Measurements from ENCODE around the gene FCRL4.

Gene FCRL4

GRCh38 chr1:157585984-157586383 lies 11.9 kb downstream of the FCRL4 start:
- H3K27ac ChIP-seq (ENCODE audit: low read length, poor library complexity, severe bottlenecking): no peak overlapping the region

GRCh38 chr1:157584503-157584902 lies 13.4 kb downstream of the FCRL4 start:
- WGBS: 84% methylated on average over 3 of the region's 3 CpGs
- H3K36me3 ChIP-seq (ENCODE audit: control insufficient read depth in 1 of 2, insufficient read depth in 2 of 2, low read depth in 1 of 2, low read length in 2 of 2): no peaks in the 10 kb centered on the region
- H2AFZ ChIP-seq (ENCODE audit: low read depth, low read length): no peak overlapping the region
- no peak overlapping the region for H3K18ac ChIP-seq (ENCODE audit: low read depth in 1 of 2, low read length in 2 of 2)
- no peak overlapping the region for H2BK15ac ChIP-seq (ENCODE audit: low read depth, poor library complexity, severe bottlenecking)
- H2AK5ac ChIP-seq (ENCODE audit: low read length, severe bottlenecking): no peak overlapping the region
- H2BK5ac ChIP-seq (ENCODE audit: low read depth, low read length, poor library complexity, severe bottlenecking): no peak overlapping the region
- no peak overlapping the region for H4K8ac ChIP-seq (ENCODE audit: low read length)
- no peak overlapping the region for H3K4me2 ChIP-seq (ENCODE audit: low read length, poor library complexity, severe bottlenecking)
- no peak overlapping the region for H2BK120ac ChIP-seq (ENCODE audit: low read depth, low read length)
- H3K4me3 ChIP-seq (ENCODE audit: insufficient read depth in 1 of 2, low read depth in 1 of 2, low read length in 2 of 2): no peak overlapping the region
- no peak overlapping the region for H3K27ac ChIP-seq (ENCODE audit: low read length, poor library complexity, severe bottlenecking)
- H4K91ac ChIP-seq (ENCODE audit: low read length): no peak overlapping the region
- H3K4ac ChIP-seq (ENCODE audit: low read depth in 1 of 2, low read length in 2 of 2): no peak overlapping the region
- no peaks in the 10 kb centered on the region for H3K4me1 ChIP-seq (ENCODE audit: control insufficient read depth, insufficient read depth, low read depth, low read length)
- H3K14ac ChIP-seq (ENCODE audit: low read length in 2 of 2): no peak overlapping the region
- peaks cover 6% of the 10 kb centered on the region for H3K9me3 ChIP-seq (ENCODE audit: control insufficient read depth, low read length)
- no peak overlapping the region for H3K9ac ChIP-seq (ENCODE audit: low read length)
- H3K27me3 ChIP-seq (ENCODE audit: control insufficient read depth in 1 of 2, insufficient read depth in 1 of 2, low read length in 2 of 2): peaks cover 10 to 29% of the 10 kb centered on the region in 2 experiments
- no peaks in the 10 kb centered on the region for H3K79me1 ChIP-seq (replicated peaks; ENCODE audit: low read length, poor library complexity, severe bottlenecking)
- H2BK12ac ChIP-seq (ENCODE audit: low read length in 2 of 2): no peak overlapping the region
- DNase-seq: no peak
- H3K23ac ChIP-seq (ENCODE audit: low read length in 2 of 2): no peak overlapping the region

More at GRCh38 chr1:157585984-157586383, 11.9 kb downstream of the FCRL4 start:
- H3K18ac ChIP-seq (ENCODE audit: low read depth in 1 of 2, low read length in 2 of 2): no peak overlapping the region
- no peak overlapping the region for H2AFZ ChIP-seq (ENCODE audit: low read depth, low read length)
- no peak overlapping the region for H4K91ac ChIP-seq (ENCODE audit: low read length)
- H2BK120ac ChIP-seq (ENCODE audit: low read depth, low read length): no peak overlapping the region
- no peaks in the 10 kb centered on the region for H3K79me1 ChIP-seq (replicated peaks; ENCODE audit: low read length, poor library complexity, severe bottlenecking)
- no peak for DNase-seq
- H3K27me3 ChIP-seq (ENCODE audit: control insufficient read depth in 1 of 2, insufficient read depth in 1 of 2, low read length in 2 of 2): peaks cover 10 to 29% of the 10 kb centered on the region in 2 experiments
- H3K14ac ChIP-seq (ENCODE audit: low read length in 2 of 2): no peak overlapping the region
- no peak overlapping the region for H2BK5ac ChIP-seq (ENCODE audit: low read depth, low read length, poor library complexity, severe bottlenecking)
- no peak overlapping the region for H2AK5ac ChIP-seq (ENCODE audit: low read length, severe bottlenecking)
- H2BK12ac ChIP-seq (ENCODE audit: low read length in 2 of 2): no peak overlapping the region
- no peaks in the 10 kb centered on the region for H3K4me1 ChIP-seq (ENCODE audit: control insufficient read depth, insufficient read depth, low read depth, low read length)
- H3K23ac ChIP-seq (ENCODE audit: low read length in 2 of 2): no peak overlapping the region
- no peak overlapping the region for H3K9ac ChIP-seq (ENCODE audit: low read length)
- H2BK15ac ChIP-seq (ENCODE audit: low read depth, poor library complexity, severe bottlenecking): no peak overlapping the region
- H3K4me2 ChIP-seq (ENCODE audit: low read length, poor library complexity, severe bottlenecking): no peak overlapping the region
- H3K9me3 ChIP-seq (ENCODE audit: control insufficient read depth, low read length): peaks cover 6% of the 10 kb centered on the region
- H3K36me3 ChIP-seq (ENCODE audit: control insufficient read depth in 1 of 2, insufficient read depth in 2 of 2, low read depth in 1 of 2, low read length in 2 of 2): no peaks in the 10 kb centered on the region
- 46% methylated on average over 4 of the region's 4 CpGs for WGBS
- H3K4ac ChIP-seq (ENCODE audit: low read depth in 1 of 2, low read length in 2 of 2): no peak overlapping the region
- no peak overlapping the region for H4K8ac ChIP-seq (ENCODE audit: low read length)
- no peak overlapping the region for H3K4me3 ChIP-seq (ENCODE audit: insufficient read depth in 1 of 2, low read depth in 1 of 2, low read length in 2 of 2)

DNA sequence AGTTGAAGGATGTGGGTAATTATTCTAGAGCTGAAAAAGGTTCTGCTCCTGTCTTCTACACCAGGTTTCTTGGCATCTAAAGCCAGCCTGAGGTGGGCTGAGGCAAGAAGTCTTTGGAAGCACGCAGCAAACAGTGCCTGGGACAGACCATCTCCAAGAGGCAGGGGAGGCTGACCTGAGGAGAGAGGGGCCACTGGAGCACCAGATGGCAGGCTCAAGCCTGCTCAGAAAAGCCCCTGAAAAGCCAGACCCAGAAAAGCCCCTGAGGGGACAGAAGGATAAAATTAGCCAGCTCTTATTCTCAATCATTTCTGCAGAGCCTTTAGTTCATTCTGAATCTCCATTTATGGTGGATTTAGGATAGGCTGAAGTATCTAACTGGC lies 17.1 kb downstream of the FCRL4 start:
- WGBS: 68% methylated on average over 1 of the region's 1 CpG
- Histone ChIP-seq H3K18ac (ENCODE audit: low read depth in 1 of 2, low read length in 2 of 2) (no peak overlapping the region), H2BK15ac (ENCODE audit: low read depth, poor library complexity, severe bottlenecking) (no peak overlapping the region), H3K36me3 (ENCODE audit: control insufficient read depth in 1 of 2, insufficient read depth in 2 of 2, low read depth in 1 of 2, low read length in 2 of 2) (no peaks in the 10 kb centered on the region), H3K4me1 (ENCODE audit: control insufficient read depth, insufficient read depth, low read depth, low read length) (no peaks in the 10 kb centered on the region), H3K79me1 (replicated peaks; ENCODE audit: low read length, poor library complexity, severe bottlenecking) (no peaks in the 10 kb centered on the region), H2BK12ac (ENCODE audit: low read length in 2 of 2) (no peak overlapping the region), H3K9ac (ENCODE audit: low read length) (no peak overlapping the region), H3K9me3 (ENCODE audit: control insufficient read depth, low read length) (peaks cover 6% of the 10 kb centered on the region), H3K4me2 (ENCODE audit: low read length, poor library complexity, severe bottlenecking) (no peak overlapping the region), H2AK5ac (ENCODE audit: low read length, severe bottlenecking) (no peak overlapping the region), H3K4me3 (ENCODE audit: insufficient read depth in 1 of 2, low read depth in 1 of 2, low read length in 2 of 2) (no peak overlapping the region), H3K14ac (ENCODE audit: low read length in 2 of 2) (no peak overlapping the region), H2BK5ac (ENCODE audit: low read depth, low read length, poor library complexity, severe bottlenecking) (no peak overlapping the region), H2AFZ (ENCODE audit: low read depth, low read length) (no peak overlapping the region), H2BK120ac (ENCODE audit: low read depth, low read length) (no peak overlapping the region), H3K27me3 (ENCODE audit: control insufficient read depth in 1 of 2, insufficient read depth in 1 of 2, low read length in 2 of 2) (peaks cover 5 to 26% of the 10 kb centered on the region in 2 experiments), H3K4ac (ENCODE audit: low read depth in 1 of 2, low read length in 2 of 2) (no peak overlapping the region), H4K91ac (ENCODE audit: low read length) (no peak overlapping the region), H3K27ac (ENCODE audit: low read length, poor library complexity, severe bottlenecking) (no peak overlapping the region), H3K23ac (ENCODE audit: low read length in 2 of 2) (no peak overlapping the region), H4K8ac (ENCODE audit: low read length) (no peak overlapping the region)
- DNase-seq: no peak

- H2BK12ac ChIP-seq (ENCODE audit: low read length in 2 of 2): no peak overlapping the region
- no peaks in the 10 kb centered on the region for H3K36me3 ChIP-seq (ENCODE audit: control insufficient read depth in 1 of 2, insufficient read depth in 2 of 2, low read depth in 1 of 2, low read length in 2 of 2)
- no peak overlapping the region for H3K4ac ChIP-seq (ENCODE audit: low read depth in 1 of 2, low read length in 2 of 2)
- no peak overlapping the region for H4K8ac ChIP-seq (ENCODE audit: low read length)
- H3K23ac ChIP-seq (ENCODE audit: low read length in 2 of 2): no peak overlapping the region
- WGBS: 29% methylated on average over 3 of the region's 4 CpGs
- H3K79me1 ChIP-seq (replicated peaks; ENCODE audit: low read length, poor library complexity, severe bottlenecking): no peaks in the 10 kb centered on the region
- no peaks in the 10 kb centered on the region for H3K4me1 ChIP-seq (ENCODE audit: control insufficient read depth, insufficient read depth, low read depth, low read length)
- H2AK5ac ChIP-seq (ENCODE audit: low read length, severe bottlenecking): no peak overlapping the region
- H3K4me3 ChIP-seq (ENCODE audit: insufficient read depth in 1 of 2, low read depth in 1 of 2, low read length in 2 of 2): no peak overlapping the region
- H2BK15ac ChIP-seq (ENCODE audit: low read depth, poor library complexity, severe bottlenecking): no peak overlapping the region
- H3K18ac ChIP-seq (ENCODE audit: low read depth in 1 of 2, low read length in 2 of 2): no peak overlapping the region
- peaks cover 5 to 26% of the 10 kb centered on the region in 2 experiments for H3K27me3 ChIP-seq (ENCODE audit: control insufficient read depth in 1 of 2, insufficient read depth in 1 of 2, low read length in 2 of 2)
- H3K9me3 ChIP-seq (ENCODE audit: control insufficient read depth, low read length): peaks cover 6% of the 10 kb centered on the region
- no peak overlapping the region for H4K91ac ChIP-seq (ENCODE audit: low read length)
- H2BK5ac ChIP-seq (ENCODE audit: low read depth, low read length, poor library complexity, severe bottlenecking): no peak overlapping the region
- peak; percentile 55 for DNase-seq
- H3K4me2 ChIP-seq (ENCODE audit: low read length, poor library complexity, severe bottlenecking): no peak overlapping the region
- H2AFZ ChIP-seq (ENCODE audit: low read depth, low read length): no peak overlapping the region
- no peak overlapping the region for H3K14ac ChIP-seq (ENCODE audit: low read length in 2 of 2)
- no peak overlapping the region for H2BK120ac ChIP-seq (ENCODE audit: low read depth, low read length)
- no peak overlapping the region for H3K27ac ChIP-seq (ENCODE audit: low read length, poor library complexity, severe bottlenecking)
- no peak overlapping the region for H3K9ac ChIP-seq (ENCODE audit: low read length)
Observed at GRCh38 chr1:157580179-157580827, 17.6 kb downstream of the FCRL4 start.
